HepG2 (cell line): ENCODE results near the gene PVRIG. TPM values are rescaled to one million over a fixed set of nuclear protein-coding genes. Genes with fewer than 3 reads are reported as not detected.

ENCODE experiments used
- EEA1 ChIP-seq: sonication (generic); formaldehyde crosslinking; IDR thresholded peaks from 2 replicates; pipeline ENCODE4 v1.5.1; 2020; ENCODE audit warnings: mild to moderate bottlenecking, missing genetic modification reagents, borderline replicate concordance
- GABPB1 ChIP-seq: IDR thresholded peaks from 2 replicates; pipeline ENCODE4 v1.6.1; 2016; ENCODE audit warnings: mild to moderate bottlenecking, missing genetic modification reagents, moderate library complexity, missing compliant biosample characterization
- MLLT10 ChIP-seq: sonication (generic); formaldehyde crosslinking; IDR thresholded peaks from 2 replicates; pipeline ENCODE4 v1.4.0; 2020; ENCODE audit warnings: missing genetic modification reagents
- NFYB ChIP-seq: sonication (generic); formaldehyde crosslinking; IDR thresholded peaks from 2 replicates; pipeline ENCODE4 v1.4.0; 2020; ENCODE audit warnings: missing genetic modification reagents
- NKX3-1 ChIP-seq: sonication (generic); formaldehyde crosslinking; IDR thresholded peaks from 2 replicates; pipeline ENCODE4 v1.5.0; 2020; ENCODE audit warnings: missing genetic modification reagents
- NR1H2 ChIP-seq: sonication (generic); formaldehyde crosslinking; IDR thresholded peaks from 2 replicates; pipeline ENCODE4 v1.8.1; 2022; ENCODE audit warnings: low read depth, missing genetic modification reagents, borderline replicate concordance
- NRL ChIP-seq: sonication (generic); formaldehyde crosslinking; IDR thresholded peaks from 2 replicates; pipeline ENCODE4 v1.5.0; 2020; ENCODE audit warnings: missing genetic modification reagents, mild to moderate bottlenecking, moderate library complexity, borderline replicate concordance
- POGK ChIP-seq: sonication (generic); formaldehyde crosslinking; conservative IDR thresholded peaks from 2 replicates; pipeline ENCODE4 v1.8.0; 2022; ENCODE audit warnings: mild to moderate bottlenecking, moderate library complexity, missing genetic modification reagents
- RBM39 ChIP-seq: fragments of 200-400 bp; formaldehyde crosslinking; IDR thresholded peaks from one replicate; pipeline ENCODE4 v1.6.1; 2018; ENCODE audit warnings: antibody characterized with exemption, mild to moderate bottlenecking, low read depth, low read length; ENCODE audit not compliant: poor library complexity, severe bottlenecking
- TOE1 ChIP-seq: sonication (generic); formaldehyde crosslinking; IDR thresholded peaks from 2 replicates; pipeline ENCODE4 v1.4.0; 2020; ENCODE audit warnings: mild to moderate bottlenecking, missing genetic modification reagents
- ZC3H13 ChIP-seq: sonication (generic); formaldehyde crosslinking; IDR thresholded peaks from 2 replicates; pipeline ENCODE4 v1.8.1; 2023; ENCODE audit warnings: mild to moderate bottlenecking, missing genetic modification reagents, moderate library complexity
- ZFP36L1 ChIP-seq: sonication (generic); formaldehyde crosslinking; IDR thresholded peaks from 2 replicates; pipeline ENCODE4 v1.8.0; 2022; ENCODE audit warnings: mild to moderate bottlenecking, missing genetic modification reagents, moderate library complexity
- ZHX2 ChIP-seq, 2 experiments: sonication (generic) in 1 of 2; formaldehyde crosslinking in 1 of 2; IDR thresholded peaks; 2 replicates each; pipeline versions ENCODE4 v1.6.1 to v1.9.0; 2014 to 2022; ENCODE audit warnings: antibody characterized with exemption in 1 of 2, borderline replicate concordance in 1 of 2, inconsistent platforms in 1 of 2, low read depth in 1 of 2, missing genetic modification reagents in 1 of 2
- ZNF280B ChIP-seq: sonication (generic); formaldehyde crosslinking; IDR thresholded peaks from 2 replicates; pipeline ENCODE4 v1.5.0; 2020; ENCODE audit warnings: missing genetic modification reagents, mild to moderate bottlenecking, borderline replicate concordance
- ZNF329 ChIP-seq: sonication (generic); formaldehyde crosslinking; IDR thresholded peaks from 2 replicates; pipeline ENCODE4 v1.9.0; 2021; ENCODE audit warnings: low read depth, mild to moderate bottlenecking, missing genetic modification reagents
- ZNF460 ChIP-seq: sonication (generic); formaldehyde crosslinking; IDR thresholded peaks from 2 replicates; pipeline ENCODE4 v1.5.1; 2020; ENCODE audit warnings: missing genetic modification reagents, mild to moderate bottlenecking, borderline replicate concordance
- ZNF678 ChIP-seq: sonication (generic); formaldehyde crosslinking; IDR thresholded peaks from 2 replicates; pipeline ENCODE4 v1.4.0; 2020; ENCODE audit warnings: mild to moderate bottlenecking, missing genetic modification reagents
- ZNF850 ChIP-seq: sonication (generic); formaldehyde crosslinking; conservative IDR thresholded peaks from 2 replicates; pipeline ENCODE4 v1.9.0; 2021; ENCODE audit warnings: mild to moderate bottlenecking, missing genetic modification reagents
- ZSCAN30 ChIP-seq: sonication (generic); formaldehyde crosslinking; IDR thresholded peaks from 2 replicates; pipeline ENCODE4 v1.5.0; 2020; ENCODE audit warnings: mild to moderate bottlenecking, missing genetic modification reagents
- polyA plus RNA-seq, 8 experiments: library from polyadenylated mRNA; depleted of rRNA in 3 of 8; stranded (reverse) in 7 of 8; unstranded in 1 of 8; fragments of >200 nt; fragmentation: Illumina TruSeq in 4 of 8; extraction: Trizol in 4 of 8; gene quantifications; 2 replicates each; pipeline versions ENCODE4 v1.2.1 to v1.2.3, GENCODE V29; 2011 to 2016; ENCODE audit warnings: low read depth in 4 of 8, missing spikeins in 1 of 8, mixed read lengths in 1 of 8; ENCODE audit not compliant: insufficient read depth in 1 of 8
- total RNA-seq, 5 experiments: library from RNA; depleted of rRNA; stranded (reverse); fragments of >200 nt; fragmentation: Illumina TruSeq; extraction: Trizol; gene quantifications; 2 replicates each; pipeline ENCODE4 v1.2.3, GENCODE V29; 2016; ENCODE audit warnings: low read depth in 1 of 5

The PVRIG gene
- total and polyA plus RNA-seq, 2 of the 13 experiments (the other 11 are each of a cell fraction or from before 2014, with no cell fraction given), result not detected

DNA sequence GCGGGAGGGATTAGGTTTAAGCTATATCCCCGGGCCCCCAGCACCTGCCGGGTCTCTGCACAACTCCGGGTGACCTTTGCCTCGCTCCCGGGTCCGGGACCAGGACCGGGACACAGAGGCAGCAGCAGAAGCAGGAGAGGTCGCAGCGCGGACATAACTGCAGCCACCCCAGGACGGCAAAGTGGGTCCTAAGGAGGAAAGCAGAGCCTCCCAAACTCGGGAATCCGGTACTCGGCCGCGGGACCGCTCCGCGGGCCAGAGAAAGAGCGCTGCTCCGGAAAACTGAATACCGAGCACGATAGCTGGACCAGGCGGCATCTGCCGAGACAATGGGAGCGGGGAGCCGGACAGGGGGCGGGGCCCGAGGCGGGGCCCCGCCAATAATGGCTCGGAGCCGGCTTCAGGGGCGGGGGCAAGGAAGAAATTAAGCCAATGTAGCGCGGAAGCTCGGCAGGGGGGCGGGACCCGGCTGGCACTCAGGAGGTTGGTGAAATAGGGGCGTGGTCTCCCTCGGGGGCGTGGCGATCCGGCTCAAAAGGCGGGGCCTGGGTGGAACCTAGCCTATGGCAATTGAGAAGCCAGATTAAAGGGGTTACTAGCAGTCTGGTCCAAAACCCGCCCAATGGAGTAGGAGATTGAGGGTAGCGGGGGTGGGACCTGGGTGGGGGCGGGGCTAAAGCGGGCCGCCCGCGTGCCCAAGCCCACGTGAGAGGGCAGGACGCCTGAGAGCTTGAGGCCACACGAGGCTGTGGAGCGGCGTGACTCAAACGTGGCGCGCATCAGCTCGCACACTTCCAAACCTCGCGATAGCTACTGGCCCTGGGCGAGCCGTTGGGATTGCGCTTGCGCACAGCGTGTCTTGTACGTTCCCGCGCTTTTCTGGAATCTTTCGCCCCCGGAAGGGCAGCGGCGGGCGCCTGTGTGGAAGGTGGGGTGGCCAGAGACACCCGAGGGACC lies 42.4 kb upstream of the PVRIG start, which contains the start of the genes GPC2 and STAG3 (continued):
- 0 out of 2 replicates have a peak, but pooled peaks have one; percentile 57 for TF ChIP-seq POGK (CRISPR knock-in tag)
- TF ChIP-seq GABPB1 (CRISPR knock-in tag), result peak; percentile 52; the same call in 1 of the 2 replicates
- TF ChIP-seq EEA1 (CRISPR knock-in tag), result no peak
- 0 out of 2 replicates have a peak, but pooled peaks have one; percentile 42 for TF ChIP-seq NRL (CRISPR knock-in tag)
- TF ChIP-seq ZNF678 (CRISPR knock-in tag), result no peak
- TF ChIP-seq NR1H2, result 0 out of 2 replicates have a peak, but pooled peaks have one; percentile 45
- no peak for TF ChIP-seq ZSCAN30 (CRISPR knock-in tag)
- no peak for TF ChIP-seq ZNF850
- TF ChIP-seq MLLT10 (CRISPR knock-in tag), result no peak
- no peak for TF ChIP-seq ZC3H13 (CRISPR knock-in tag)
- TF ChIP-seq ZHX2 (IDR thresholded peaks at IDR 0.05; ENCODE audit: low read depth), result no peak
- TF ChIP-seq ZHX2 (CRISPR knock-in tag; IDR thresholded peaks at IDR 0.05; ENCODE audit: borderline replicate concordance), result no peak
- TF ChIP-seq NKX3-1 (CRISPR knock-in tag), result no peak
- peak; percentile 77 for TF ChIP-seq NFYB
- no peak for TF ChIP-seq RBM39
- TF ChIP-seq ZFP36L1 (CRISPR knock-in tag), result no peak
- TF ChIP-seq ZNF329 (CRISPR knock-in tag), result no peak
- no peak for TF ChIP-seq TOE1 (CRISPR knock-in tag)
- 0 out of 2 replicates have a peak, but pooled peaks have one; percentile 41 for TF ChIP-seq ZNF280B (CRISPR knock-in tag)
- TF ChIP-seq ZNF460 (CRISPR knock-in tag), result no peak
